HG03571 (cell line): Measurements from ENCODE around the gene PRR20D.
"Not testable (repeated sequence)": the region's sequence is repeated elsewhere in the genome, so short reads cannot be mapped to it uniquely, and the experiment has no call there.

Source experiments
- ATAC-seq: cut with Tn5 transposase; IDR thresholded peaks from one replicate; pipeline ENCODE4 v1.9.1; 2021; ENCODE audit not compliant: unreplicated experiment

PRR20D gene

GRCh38 chr13:57160332-57160731, at the start of gene PRR20D:
TSS of gene PRR20D (plus strand) at chr13:57160632. CDS start at chr13:57161019, 387 bp downstream.
- not testable (repeated sequence) for ATAC-seq

- no peak for ATAC-seq
Measured at GRCh38 chr13:57114945-57115344, 45.5 kb upstream of the PRR20D start.

- no peak for ATAC-seq
Measured at GRCh38 chr13:57123681-57124080, 36.8 kb upstream of the PRR20D start.

- ATAC-seq = no peak
Measured at GRCh38 chr13:57128909-57129308, 31.5 kb upstream of the PRR20D start.

GRCh38 chr13:57136093-57136492, 24.3 kb upstream of the PRR20D start:
- no peak for ATAC-seq

GRCh38 chr13:57137585-57137984, 22.8 kb upstream of the PRR20D start:
- no peak for ATAC-seq

- no peak for ATAC-seq
Measured at GRCh38 chr13:57138988-57139387, 21.4 kb upstream of the PRR20D start.

GRCh38 chr13:57139781-57140180, 20.7 kb upstream of the PRR20D start:
- ATAC-seq = not testable (repeated sequence)

GRCh38 chr13:57140235-57140968, 20.0 kb upstream of the PRR20D start, which contains the start of gene PRR20A:
TSS of gene PRR20A (plus strand) at chr13:57140918. CDS start at chr13:57141305, 387 bp downstream.
- not testable (repeated sequence) for ATAC-seq

- ATAC-seq = not testable (repeated sequence)
Measured at GRCh38 chr13:57147188-57147587, 13.2 kb upstream of the PRR20D start, which contains the start of gene PRR20B. TSS of gene PRR20B (plus strand) at chr13:57147488. CDS start at chr13:57147875, 387 bp downstream.

- not testable (repeated sequence) for ATAC-seq
Measured at GRCh38 chr13:57148106-57148505, 12.3 kb upstream of the PRR20D start.

- not testable (repeated sequence) for ATAC-seq
Measured at GRCh38 chr13:57153761-57154160, 6.7 kb upstream of the PRR20D start, which contains the start of gene PRR20C. TSS of gene PRR20C (plus strand) at chr13:57154061. CDS start at chr13:57154448, 387 bp downstream.

- ATAC-seq = not testable (repeated sequence)
Measured at GRCh38 chr13:57166897-57167296, 6.5 kb downstream of the PRR20D start, which contains the start of gene PRR20E. TSS of gene PRR20E (plus strand) at chr13:57167197. CDS start at chr13:57167584, 387 bp downstream.

GRCh38 chr13:57191667-57192066, 31.2 kb downstream of the PRR20D start:
- no peak for ATAC-seq

GRCh38 chr13:57212989-57213388, 52.6 kb downstream of the PRR20D start:
- no peak for ATAC-seq
